ENCODE results near the gene LYSMD4.

Gene LYSMD4

DNA sequence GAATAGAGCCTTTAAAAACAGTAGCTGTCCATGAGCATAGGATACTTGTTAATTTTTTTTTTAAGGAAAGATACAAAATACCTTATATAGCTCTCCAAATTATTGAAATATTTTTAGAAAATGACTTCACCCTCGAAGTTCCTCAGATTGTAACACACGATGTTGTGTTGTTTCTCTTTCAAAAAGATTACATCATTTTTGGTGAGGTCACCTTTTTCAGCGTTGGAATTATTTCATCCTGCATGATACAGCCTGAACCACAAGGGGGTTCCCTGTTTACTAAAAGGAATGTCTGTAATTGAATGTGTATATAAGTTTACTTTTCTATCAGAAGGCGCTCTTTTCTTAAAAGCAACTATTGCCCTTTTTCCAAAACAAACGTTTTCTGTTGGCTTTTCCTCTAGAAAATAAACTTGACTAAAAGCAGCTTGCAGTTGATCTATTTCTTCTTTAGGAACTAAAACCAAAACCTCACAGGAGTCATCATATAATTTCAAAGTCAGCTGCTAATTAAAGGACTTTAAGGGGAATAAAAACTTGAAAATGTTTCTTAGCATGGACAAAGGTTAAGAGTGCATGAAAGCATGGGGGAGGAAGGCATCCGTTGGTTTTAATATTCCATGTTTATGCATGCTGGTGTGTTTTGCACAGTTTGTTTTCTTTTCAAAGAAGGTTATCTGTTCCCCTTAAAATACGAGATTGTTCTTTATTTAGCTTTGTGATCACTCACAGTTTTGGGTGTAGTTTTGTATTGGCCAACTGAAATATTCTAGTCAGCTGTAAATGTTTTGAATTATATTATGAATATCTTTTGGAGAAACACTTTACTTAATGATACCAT is 29.4 kb downstream of the LYSMD4 start:
- no peak for DNase-seq

DNA sequence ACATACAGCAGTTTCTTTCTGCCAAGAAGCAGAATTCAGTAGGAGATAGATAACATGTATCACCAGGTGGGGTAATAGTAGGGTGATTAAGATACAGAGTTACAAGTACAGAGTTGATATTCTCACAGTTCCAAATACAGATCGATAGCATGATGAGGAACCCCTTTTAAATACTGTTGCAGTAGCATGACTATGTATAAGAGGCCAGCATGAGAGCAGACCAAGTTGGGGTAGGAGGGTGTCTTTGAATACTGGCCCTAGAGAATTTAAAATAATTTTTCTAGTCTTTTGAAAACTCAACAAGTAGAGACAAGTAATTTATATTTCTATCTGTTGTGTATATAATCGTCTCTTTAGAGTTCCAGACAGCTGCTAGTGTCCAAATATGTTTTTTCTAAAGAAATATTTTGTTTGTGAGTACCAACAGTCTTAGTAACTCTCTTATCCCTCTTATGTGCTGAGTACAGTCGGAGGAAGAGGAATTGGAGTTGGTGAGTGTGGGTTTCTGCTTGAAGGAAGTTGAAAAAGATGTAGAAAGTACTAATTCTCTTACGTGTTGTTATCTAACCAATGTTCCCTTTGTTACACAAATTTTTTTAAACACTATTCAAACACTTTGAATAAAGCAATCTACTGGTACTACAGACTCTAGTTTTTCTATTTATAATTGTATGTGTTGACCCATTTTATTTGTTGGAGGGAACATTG is 30.2 kb downstream of the LYSMD4 start:
- DNase-seq: no peak

DNA sequence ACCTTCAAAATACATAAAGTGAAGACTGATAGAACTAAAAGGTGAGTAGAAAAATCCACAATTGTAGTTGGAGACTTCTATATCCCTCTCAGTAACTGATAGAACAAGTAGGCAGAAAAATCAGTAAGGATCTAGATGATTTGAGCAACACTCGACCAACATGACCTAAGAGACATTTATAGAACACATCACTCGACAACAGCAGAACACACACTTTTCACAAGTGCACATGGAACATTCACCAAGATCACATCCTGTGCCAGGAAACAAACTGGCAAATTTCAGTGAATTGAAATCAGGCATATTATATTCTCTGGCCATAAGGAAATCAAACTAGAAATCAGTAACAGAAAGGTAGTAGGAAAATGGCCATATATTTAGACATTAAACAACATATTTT is 37.1 kb downstream of the LYSMD4 start:
- DNase-seq: no peak

DNA sequence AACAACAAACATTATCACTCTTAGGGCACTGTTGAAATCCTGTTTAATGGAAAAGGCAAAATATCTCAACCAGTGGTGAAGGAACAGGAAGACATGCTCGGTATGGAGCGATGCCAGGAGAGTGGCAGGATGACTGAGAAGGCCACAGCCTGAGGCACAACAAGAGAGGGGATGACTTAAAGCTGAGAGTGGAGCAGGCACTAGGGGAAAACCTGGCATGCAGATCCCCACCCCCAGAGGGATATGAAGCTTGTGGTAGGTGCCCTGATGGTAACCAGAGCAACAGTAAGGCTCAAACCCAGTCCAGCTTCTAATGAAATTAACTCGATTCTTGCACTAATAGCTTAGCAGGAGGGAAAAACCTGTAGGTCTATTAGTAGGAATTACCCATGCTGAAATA is 40.4 kb downstream of the LYSMD4 start:
- DNase-seq: no peak

DNA sequence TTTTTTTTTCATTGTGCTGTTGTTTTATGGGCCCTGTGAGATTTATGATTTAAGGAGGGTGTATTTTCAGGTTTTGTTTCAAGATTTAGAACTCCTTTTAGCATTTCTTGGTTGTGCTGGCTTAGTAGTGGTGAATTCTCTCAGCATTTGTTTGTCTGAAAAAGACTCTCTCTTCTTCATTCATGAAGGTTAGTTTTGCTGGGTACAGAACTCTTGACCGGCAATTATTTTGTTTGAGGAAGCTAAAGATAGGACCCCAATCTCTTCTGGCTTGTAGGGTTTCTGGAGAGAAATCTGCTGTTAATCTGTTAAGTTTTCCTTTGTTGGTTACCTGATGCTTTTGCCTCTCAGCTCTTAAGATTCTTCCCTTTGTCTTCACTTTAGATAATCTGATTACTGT is 46.9 kb downstream of the LYSMD4 start:
- no peak for DNase-seq

DNA sequence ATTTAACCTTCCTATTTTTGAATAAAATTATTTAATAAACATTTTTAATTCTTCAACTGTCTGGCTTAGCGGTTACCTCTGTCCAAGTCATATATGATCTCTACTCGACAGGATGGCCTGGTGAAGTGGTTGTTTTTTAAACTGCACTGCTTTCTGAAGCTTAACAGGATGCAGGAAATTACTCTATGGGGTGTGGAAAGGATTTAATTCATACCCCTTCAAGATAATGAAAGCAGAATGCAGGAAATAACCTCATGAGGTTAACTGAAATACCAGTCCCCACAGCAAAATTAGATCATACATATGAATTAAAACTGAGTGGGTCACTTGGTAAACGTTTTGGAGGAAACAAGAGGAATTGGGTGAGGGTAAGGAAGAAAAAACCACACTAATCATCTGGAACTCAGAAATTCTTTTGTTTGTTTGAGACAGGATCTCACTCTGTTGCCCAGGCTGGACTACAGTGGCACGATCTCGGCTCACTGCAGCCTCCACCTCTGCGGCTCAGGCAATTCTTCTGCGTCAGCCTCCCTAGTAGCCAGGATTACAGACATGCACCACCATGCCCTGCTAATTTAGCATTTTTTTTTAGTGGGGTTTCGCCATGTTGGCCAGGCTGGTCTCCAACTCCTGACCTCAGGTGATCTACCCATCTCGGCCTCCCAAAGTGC is 50.1 kb downstream of the LYSMD4 start:
- DNase-seq: no peak

DNA sequence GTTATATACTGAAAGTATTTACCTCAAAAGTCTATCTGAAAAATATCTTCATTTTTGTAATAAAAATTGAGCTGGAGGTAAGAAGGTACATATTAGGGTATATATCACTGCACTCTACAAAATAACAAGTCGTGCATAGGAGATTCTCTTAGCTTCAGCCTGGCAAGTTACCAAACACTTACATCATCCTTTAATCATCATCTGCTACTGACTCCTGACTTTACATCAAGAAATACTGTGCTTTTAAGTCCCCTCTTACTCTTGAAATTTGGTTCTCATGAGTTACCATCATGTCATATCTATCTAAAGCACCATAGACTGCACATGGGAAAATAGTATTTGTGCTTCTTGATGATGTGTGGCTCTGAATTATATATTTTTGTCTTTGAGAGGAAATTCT is 50.8 kb downstream of the LYSMD4 start:
- no peak for DNase-seq

DNA sequence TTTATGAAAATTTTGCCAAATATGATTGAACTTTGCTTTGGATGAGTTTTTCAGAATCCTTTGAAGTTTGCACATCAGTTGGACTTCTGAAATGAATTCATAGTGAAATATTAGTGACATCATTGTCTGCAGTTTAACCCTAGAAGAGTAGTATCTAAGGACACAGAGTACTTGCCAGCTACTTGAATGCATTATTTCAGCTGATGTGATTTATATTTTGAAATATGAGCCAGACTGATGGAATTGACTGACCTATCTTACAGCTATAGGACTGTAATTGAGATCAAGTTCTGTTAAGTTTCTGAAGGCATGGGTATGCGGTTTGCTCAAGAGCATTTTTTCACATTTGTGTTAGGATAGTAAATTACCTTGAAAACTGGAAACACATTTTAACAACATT is 51.2 kb downstream of the LYSMD4 start:
- no peak for DNase-seq

DNA sequence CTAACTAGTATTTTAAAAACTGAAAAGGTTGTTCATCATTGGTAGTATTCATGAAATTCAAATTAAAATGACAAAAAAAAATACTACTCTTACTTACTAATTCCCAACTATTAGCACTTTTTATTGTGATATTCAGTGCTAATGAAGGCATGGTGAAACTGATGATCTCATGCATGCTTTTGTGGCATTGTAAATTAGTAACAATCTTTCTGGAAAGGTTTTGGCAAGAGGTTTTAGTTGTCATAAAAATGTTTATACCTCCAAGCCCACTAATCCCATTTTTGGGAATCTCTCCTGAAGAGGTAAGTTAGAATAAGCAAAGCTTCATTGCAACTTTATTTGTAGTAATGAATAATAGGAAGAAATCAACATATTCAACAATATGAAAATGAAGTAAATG is 53.0 kb downstream of the LYSMD4 start:
- DNase-seq: no peak

DNA sequence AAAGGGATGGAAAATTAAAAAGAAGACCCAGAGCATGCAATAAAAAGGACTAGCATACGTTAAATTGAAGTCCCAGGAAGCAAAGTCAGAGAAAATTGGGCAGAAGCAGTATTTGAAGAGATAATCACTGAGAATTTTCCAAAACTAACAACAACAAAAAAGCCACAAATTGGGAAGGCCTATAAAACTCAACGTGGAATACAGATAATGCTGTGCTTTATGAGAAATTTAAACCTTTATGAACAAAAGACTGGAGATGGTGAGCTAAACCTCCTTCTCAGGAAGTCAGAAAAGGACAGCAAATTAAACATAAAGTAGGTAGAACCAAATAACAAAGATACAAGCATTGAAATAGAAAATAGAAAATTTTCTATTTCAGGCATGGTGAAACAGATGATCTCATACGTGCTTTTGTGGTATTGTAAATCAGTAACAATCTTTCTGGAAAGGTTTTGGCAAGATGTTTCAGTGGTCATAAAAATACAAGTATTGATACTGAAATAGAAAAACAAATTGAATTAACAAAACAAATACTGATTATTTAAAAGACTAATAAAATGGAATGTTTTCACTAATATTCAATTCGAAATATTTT is 55.6 kb downstream of the LYSMD4 start:
- no peak for DNase-seq
